KMS-11 (cell line): Measurements from ENCODE around the gene MITF.

Experiments
- H2AFZ ChIP-seq: fragments of 200-600 bp; sonication (generic); 2 replicates; pipeline ENCODE4 v1.6.1; 2016; ENCODE audit warnings: antibody characterized with exemption, mixed run types, low read depth
- H3K27ac ChIP-seq: fragments of 200-600 bp; sonication (generic); 2 replicates; pipeline ENCODE4 v1.6.1; 2016; ENCODE audit warnings: mild to moderate bottlenecking, mixed run types
- H3K27me3 ChIP-seq: fragments of 200-600 bp; sonication (generic); 2 replicates; pipeline ENCODE4 v1.6.1; 2017; ENCODE audit warnings: mild to moderate bottlenecking, low read depth, mixed run types, moderate library complexity; ENCODE audit not compliant: insufficient read depth
- H3K36me3 ChIP-seq: fragments of 200-600 bp; sonication (generic); 2 replicates; pipeline ENCODE4 v1.6.1; 2017; ENCODE audit warnings: mild to moderate bottlenecking, mixed run types; ENCODE audit not compliant: insufficient read depth
- H3K4me1 ChIP-seq: fragments of 200-600 bp; sonication (generic); 2 replicates; pipeline ENCODE4 v1.6.1; 2016; ENCODE audit warnings: mild to moderate bottlenecking, low read depth, mixed run types; ENCODE audit not compliant: poor library complexity, severe bottlenecking
- H3K4me2 ChIP-seq: fragments of 200-600 bp; sonication (generic); 2 replicates; pipeline ENCODE4 v1.7.0; 2016; ENCODE audit warnings: mild to moderate bottlenecking, mixed run types
- H3K4me3 ChIP-seq: fragments of 200-600 bp; sonication (generic); IDR thresholded peaks from 2 replicates; pipeline ENCODE4 v1.6.1; 2017; ENCODE audit warnings: low read depth, low read length, mixed read lengths; ENCODE audit not compliant: insufficient read depth
- H3K79me2 ChIP-seq: fragments of 200-600 bp; sonication (generic); 2 replicates; pipeline ENCODE4 v1.6.1; 2016; ENCODE audit warnings: low read depth, mixed run types; ENCODE audit not compliant: insufficient read depth
- H3K9ac ChIP-seq: fragments of 200-600 bp; sonication (generic); 2 replicates; pipeline ENCODE4 v1.6.1; 2016; ENCODE audit warnings: mild to moderate bottlenecking, mixed run types
- H4K20me1 ChIP-seq: fragments of 200-600 bp; sonication (generic); 2 replicates; pipeline ENCODE4 v1.6.1; 2016; ENCODE audit warnings: mild to moderate bottlenecking, mixed run types; ENCODE audit not compliant: insufficient read depth
- CTCF ChIP-seq: fragments of 200-600 bp; sonication (generic); conservative IDR thresholded peaks from 2 replicates; pipeline ENCODE4 v1.6.1; 2017; ENCODE audit warnings: low read depth, mild to moderate bottlenecking, antibody characterized with exemption, low read length, moderate library complexity, mixed read lengths

Gene MITF

GRCh38 chr3:69827127-69827526 lies 87.9 kb downstream of the MITF start:
- no peaks in the 10 kb centered on the region for H4K20me1 ChIP-seq
- H3K4me1 ChIP-seq, result no peaks in the 10 kb centered on the region
- no peak for TF ChIP-seq CTCF
- no peak overlapping the region for H3K4me3 ChIP-seq
- H3K27ac ChIP-seq, result no peak overlapping the region
- H2AFZ ChIP-seq, result no peak overlapping the region
- no peaks in the 10 kb centered on the region for H3K36me3 ChIP-seq
- H3K9ac ChIP-seq, result no peak overlapping the region
- no peak overlapping the region for H3K4me2 ChIP-seq
- H3K79me2 ChIP-seq, result no peaks in the 10 kb centered on the region
- H3K27me3 ChIP-seq, result no peaks in the 10 kb centered on the region

GRCh38 chr3:69828817-69829216 lies 89.6 kb downstream of the MITF start:
- TF ChIP-seq CTCF, result no peak
- H2AFZ ChIP-seq, result no peak overlapping the region
- no peaks in the 10 kb centered on the region for H4K20me1 ChIP-seq
- no peak overlapping the region for H3K4me2 ChIP-seq
- no peaks in the 10 kb centered on the region for H3K36me3 ChIP-seq
- no peaks in the 10 kb centered on the region for H3K4me1 ChIP-seq
- no peak overlapping the region for H3K4me3 ChIP-seq
- no peaks in the 10 kb centered on the region for H3K79me2 ChIP-seq
- no peak overlapping the region for H3K27ac ChIP-seq
- H3K27me3 ChIP-seq, result no peaks in the 10 kb centered on the region
- no peak overlapping the region for H3K9ac ChIP-seq

GRCh38 chr3:69830147-69830546 lies 90.9 kb downstream of the MITF start:
- no peak for TF ChIP-seq CTCF
- Histone ChIP-seq H3K4me2 (no peak overlapping the region), H3K4me3 (no peak overlapping the region)

GRCh38 chr3:69831737-69832136 lies 92.5 kb downstream of the MITF start:
- Histone ChIP-seq H3K4me1 (no peaks in the 10 kb centered on the region), H3K9ac (no peak overlapping the region), H2AFZ (no peak overlapping the region), H3K27me3 (no peaks in the 10 kb centered on the region), H3K79me2 (no peaks in the 10 kb centered on the region), H3K27ac (no peak overlapping the region), H4K20me1 (no peaks in the 10 kb centered on the region), H3K36me3 (no peaks in the 10 kb centered on the region), H3K4me2 (no peak overlapping the region), H3K4me3 (no peak overlapping the region)
- no peak for TF ChIP-seq CTCF

More at GRCh38 chr3:69830147-69830546, 90.9 kb downstream of the MITF start:
- H4K20me1 ChIP-seq, result no peaks in the 10 kb centered on the region
- no peaks in the 10 kb centered on the region for H3K4me1 ChIP-seq
- H3K27ac ChIP-seq, result no peak overlapping the region
- no peaks in the 10 kb centered on the region for H3K27me3 ChIP-seq
- H3K9ac ChIP-seq, result no peak overlapping the region
- H3K79me2 ChIP-seq, result no peaks in the 10 kb centered on the region
- H3K36me3 ChIP-seq, result no peaks in the 10 kb centered on the region
- H2AFZ ChIP-seq, result no peak overlapping the region

GRCh38 chr3:69833591-69833990 lies 94.3 kb downstream of the MITF start:
- no peaks in the 10 kb centered on the region for H3K79me2 ChIP-seq
- H3K36me3 ChIP-seq, result no peaks in the 10 kb centered on the region
- H3K27me3 ChIP-seq, result no peaks in the 10 kb centered on the region
- TF ChIP-seq CTCF, result no peak
- no peak overlapping the region for H3K9ac ChIP-seq
- peaks cover 4% of the 10 kb centered on the region for H3K4me1 ChIP-seq
- H3K4me2 ChIP-seq, result no peak overlapping the region
- H4K20me1 ChIP-seq, result no peaks in the 10 kb centered on the region
- H2AFZ ChIP-seq, result no peak overlapping the region
- H3K4me3 ChIP-seq, result no peak overlapping the region
- no peak overlapping the region for H3K27ac ChIP-seq
